Measurements from ENCODE around the gene SLC49A3. TPM values are rescaled to one million over a fixed set of nuclear protein-coding genes. Genes with fewer than 3 reads are reported as not detected.
"Not testable (repeated sequence)": the region's sequence is repeated elsewhere in the genome, so short reads cannot be mapped to it uniquely, and the experiment has no call there.

SLC49A3 gene
- total RNA-seq, 1 donor from 2014 or later = 0.88 TPM

- intact Hi-C loops (cut with micrococcal nuclease) = loop anchor here (2.0 kb wide), 1 partner anchor 876 kb away; no protein-coding TSS in a partner anchor
- Mint-ChIP-seq H3K27ac (peak overlapping the region; percentile 18), H3K36me3 (ENCODE audit: low read depth) (peaks cover 5% of the 10 kb centered on the region), H3K9me3 (no peaks in the 10 kb centered on the region), H3K4me1 (ENCODE audit: low read depth) (peaks cover 24% of the 10 kb centered on the region), H3K4me3 (peak overlapping the region; percentile 83), H3K27me3 (ENCODE audit: insufficient read depth) (peaks cover 2% of the 10 kb centered on the region)
- no peak for DNase-seq (ENCODE audit: low spot score)
Observed at GRCh38 chr4:704198-704891, 15.4 kb upstream of the SLC49A3 start.

GRCh38 chr4:703336-704197, 14.6 kb upstream of the SLC49A3 start:
- Mint-ChIP-seq H3K4me1 (ENCODE audit: low read depth) (peaks cover 19% of the 10 kb centered on the region), H3K9me3 (no peaks in the 10 kb centered on the region), H3K36me3 (ENCODE audit: low read depth) (peaks cover under 1% of the 10 kb centered on the region), H3K27ac (no peak overlapping the region), H3K4me3 (no peak overlapping the region), H3K27me3 (ENCODE audit: insufficient read depth) (peaks cover 2% of the 10 kb centered on the region)
- no peak for DNase-seq (ENCODE audit: low spot score)
- intact Hi-C loops (cut with micrococcal nuclease) = loop anchor here (2.0 kb wide), 1 partner anchor 877 kb away; no protein-coding TSS in a partner anchor

GRCh38 chr4:702618-703048, 13.7 kb upstream of the SLC49A3 start:
- H3K27ac Mint-ChIP-seq = no peak overlapping the region
- intact Hi-C loops (cut with micrococcal nuclease) = no loop called here
- no peaks in the 10 kb centered on the region for H3K9me3 Mint-ChIP-seq
- no peak for DNase-seq (ENCODE audit: low spot score)
- peaks cover 2% of the 10 kb centered on the region for H3K27me3 Mint-ChIP-seq (ENCODE audit: insufficient read depth)
- no peak overlapping the region for H3K4me3 Mint-ChIP-seq
- peaks cover 17% of the 10 kb centered on the region for H3K4me1 Mint-ChIP-seq (ENCODE audit: low read depth)
- H3K36me3 Mint-ChIP-seq (ENCODE audit: low read depth) = no peaks in the 10 kb centered on the region

- Mint-ChIP-seq H3K4me1 (ENCODE audit: low read depth) (peaks cover 17% of the 10 kb centered on the region), H3K27me3 (ENCODE audit: insufficient read depth) (peaks cover 2% of the 10 kb centered on the region), H3K9me3 (no peaks in the 10 kb centered on the region), H3K36me3 (ENCODE audit: low read depth) (no peaks in the 10 kb centered on the region), H3K4me3 (peak overlapping the region; percentile 21), H3K27ac (peak overlapping the region; percentile 61)
- intact Hi-C loops (cut with micrococcal nuclease) = no loop called here
- no peak for DNase-seq (ENCODE audit: low spot score)
Observed at GRCh38 chr4:700587-701264, 11.8 kb upstream of the SLC49A3 start.

GRCh38 chr4:699816-700580, 11.0 kb upstream of the SLC49A3 start:
- intact Hi-C loops (cut with micrococcal nuclease) = no loop called here
- Mint-ChIP-seq H3K36me3 (ENCODE audit: low read depth) (no peaks in the 10 kb centered on the region), H3K4me1 (ENCODE audit: low read depth) (peaks cover 17% of the 10 kb centered on the region), H3K9me3 (no peaks in the 10 kb centered on the region), H3K27ac (no peak overlapping the region), H3K4me3 (no peak overlapping the region), H3K27me3 (ENCODE audit: insufficient read depth) (peaks cover 4% of the 10 kb centered on the region)
- DNase-seq (ENCODE audit: low spot score) = no peak

- H3K9me3 Mint-ChIP-seq; intact Hi-C loops (cut with micrococcal nuclease); DNase-seq (ENCODE audit: low spot score); H3K36me3 Mint-ChIP-seq (ENCODE audit: low read depth); H3K4me3 Mint-ChIP-seq; H3K27ac Mint-ChIP-seq; H3K4me1 Mint-ChIP-seq (ENCODE audit: low read depth): not testable (repeated sequence)
- peaks cover 13% of the 10 kb centered on the region for H3K27me3 Mint-ChIP-seq (ENCODE audit: insufficient read depth)
Observed at GRCh38 chr4:694341-694940, 5.5 kb upstream of the SLC49A3 start.

GRCh38 chr4:692771-693554, 4.0 kb upstream of the SLC49A3 start:
- Mint-ChIP-seq H3K27ac (no peak overlapping the region), H3K4me3 (no peak overlapping the region), H3K36me3 (ENCODE audit: low read depth) (no peaks in the 10 kb centered on the region), H3K4me1 (ENCODE audit: low read depth) (no peaks in the 10 kb centered on the region), H3K27me3 (ENCODE audit: insufficient read depth) (peaks cover 16% of the 10 kb centered on the region), H3K9me3 (no peaks in the 10 kb centered on the region)
- intact Hi-C loops (cut with micrococcal nuclease) = no loop called here
- no peak for DNase-seq (ENCODE audit: low spot score)

GRCh38 chr4:689723-690122, 772 bp upstream of the SLC49A3 start:
- Mint-ChIP-seq H3K4me1 (ENCODE audit: low read depth) (no peaks in the 10 kb centered on the region), H3K9me3 (no peaks in the 10 kb centered on the region), H3K36me3 (ENCODE audit: low read depth) (no peaks in the 10 kb centered on the region), H3K27me3 (ENCODE audit: insufficient read depth) (peaks cover 14% of the 10 kb centered on the region), H3K4me3 (no peak overlapping the region), H3K27ac (no peak overlapping the region)
- intact Hi-C loops (cut with micrococcal nuclease) = no loop called here
- no peak for DNase-seq (ENCODE audit: low spot score)

- H3K36me3 Mint-ChIP-seq (ENCODE audit: low read depth) = no peaks in the 10 kb centered on the region
- H3K27ac Mint-ChIP-seq = no peak overlapping the region
- H3K4me1 Mint-ChIP-seq (ENCODE audit: low read depth) = no peaks in the 10 kb centered on the region
- H3K9me3 Mint-ChIP-seq = no peaks in the 10 kb centered on the region
- H3K27me3 Mint-ChIP-seq (ENCODE audit: insufficient read depth) = peaks cover 14% of the 10 kb centered on the region
- intact Hi-C loops (cut with micrococcal nuclease) = no loop called here
- DNase-seq (ENCODE audit: low spot score) = no peak
- no peak overlapping the region for H3K4me3 Mint-ChIP-seq
Observed at GRCh38 chr4:687971-688853, 739 bp downstream of the SLC49A3 start.

GRCh38 chr4:687048-687970, 1.6 kb downstream of the SLC49A3 start:
- Mint-ChIP-seq H3K4me3 (no peak overlapping the region), H3K4me1 (ENCODE audit: low read depth) (no peaks in the 10 kb centered on the region), H3K36me3 (ENCODE audit: low read depth) (no peaks in the 10 kb centered on the region), H3K9me3 (no peaks in the 10 kb centered on the region), H3K27ac (no peak overlapping the region), H3K27me3 (ENCODE audit: insufficient read depth) (peaks cover 14% of the 10 kb centered on the region)
- DNase-seq (ENCODE audit: low spot score) = no peak
- intact Hi-C loops (cut with micrococcal nuclease) = no loop called here
